GM18873 (cell line): Measurements from ENCODE around the gene SCAMP5.
A peak's percentile ranks its signal among the peaks of the same experiment; 100 is the strongest.

Experiments used
- ATAC-seq: cut with Tn5 transposase; IDR thresholded peaks from one replicate; pipeline ENCODE4 v1.9.1; 2021; ENCODE audit warnings: mild to moderate bottlenecking, moderate library complexity, moderate number of reproducible peaks; ENCODE audit not compliant: unreplicated experiment, low FRiP score

SCAMP5 gene

DNA sequence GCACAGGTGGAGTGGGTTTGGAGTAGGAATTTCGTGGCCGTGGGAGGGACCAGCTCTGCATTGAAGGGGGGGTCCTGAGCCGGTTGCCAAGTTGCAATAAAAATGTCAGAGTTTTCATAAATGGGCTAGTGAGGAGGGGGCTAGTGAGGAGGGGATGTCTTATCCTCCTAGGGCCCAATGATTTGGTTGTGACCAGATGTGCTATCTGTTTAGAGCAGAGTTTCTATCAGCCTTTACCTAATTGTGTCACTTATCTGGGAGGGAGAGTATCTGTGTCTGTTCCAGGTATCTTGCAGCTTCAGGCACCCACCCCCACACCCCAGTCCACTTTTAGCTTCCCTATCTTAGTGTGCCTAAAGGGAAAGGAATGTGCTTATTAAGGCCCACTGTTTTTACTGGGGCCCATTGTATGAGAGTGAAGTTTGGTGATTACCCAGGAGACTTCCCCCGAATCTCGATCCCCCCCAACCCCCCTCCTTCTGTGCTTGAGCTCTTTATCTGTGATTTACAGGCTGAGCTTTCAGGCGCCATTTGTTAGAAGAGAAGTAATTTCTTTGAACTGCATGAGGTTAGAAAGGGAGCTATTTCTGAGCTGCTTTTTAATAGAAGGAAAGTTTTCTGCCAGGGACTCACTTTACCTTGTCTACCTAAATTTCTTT lies 70.6 kb downstream of the SCAMP5 start:
- ATAC-seq = no peak

- ATAC-seq = no peak
Observed at GRCh38 chr15:75067123-75067830, 71.9 kb downstream of the SCAMP5 start.

- ATAC-seq = no peak
Observed at GRCh38 chr15:75068748-75069147, 73.4 kb downstream of the SCAMP5 start.

GRCh38 chr15:75069301-75069925 lies 74.0 kb downstream of the SCAMP5 start:
- peak; percentile 58 for ATAC-seq

GRCh38 chr15:75070674-75071073 lies 75.3 kb downstream of the SCAMP5 start:
- no peak for ATAC-seq
